Fibroblast of skin of right biceps (primary cell): ENCODE data around the gene GJB2.
"Not testable (repeated sequence)": the region's sequence is repeated elsewhere in the genome, so short reads cannot be mapped to it uniquely, and the experiment has no call there.

Source experiments
- DNase-seq: peaks from one replicate; pipeline ENCODE4 v3.0.0-alpha.2; 2013

Gene GJB2

GRCh38 chr13:20161275-20161950 lies 31.3 kb downstream of the GJB2 start:
- no peak for DNase-seq

GRCh38 chr13:20160306-20161274 lies 32.1 kb downstream of the GJB2 start, which contains the start of gene GJA3:
Gene GJA3, minus strand, starts transcription at chr13:20161052. Its CDS starts 17,764 bp downstream, at chr13:20143288.
- peak; percentile 21 for DNase-seq

GRCh38 chr13:20159646-20160305 lies 33.0 kb downstream of the GJB2 start:
- DNase-seq: no peak

GRCh38 chr13:20157151-20157796 lies 35.5 kb downstream of the GJB2 start:
- no peak for DNase-seq

- no peak for DNase-seq
Measured at GRCh38 chr13:20156702-20157101, 36.0 kb downstream of the GJB2 start.

GRCh38 chr13:20153290-20153689 lies 39.4 kb downstream of the GJB2 start:
- not testable (repeated sequence) for DNase-seq

GRCh38 chr13:20151612-20152011 lies 41.1 kb downstream of the GJB2 start:
- DNase-seq: no peak

- no peak for DNase-seq
Measured at GRCh38 chr13:20151016-20151415, 41.7 kb downstream of the GJB2 start.

GRCh38 chr13:20150561-20150960 lies 42.2 kb downstream of the GJB2 start:
- DNase-seq: no peak

- no peak for DNase-seq
Measured at GRCh38 chr13:20149762-20150161, 43.0 kb downstream of the GJB2 start.

- no peak for DNase-seq
Measured at GRCh38 chr13:20148501-20149183, 44.1 kb downstream of the GJB2 start.

- no peak for DNase-seq
Measured at GRCh38 chr13:20146381-20146780, 46.4 kb downstream of the GJB2 start.

GRCh38 chr13:20145521-20145920 lies 47.2 kb downstream of the GJB2 start:
- DNase-seq: no peak

GRCh38 chr13:20144141-20144850 lies 48.4 kb downstream of the GJB2 start:
- no peak for DNase-seq

- no peak for DNase-seq
Measured at GRCh38 chr13:20142927-20143480, 49.7 kb downstream of the GJB2 start.

- DNase-seq: no peak
Measured at GRCh38 chr13:20142023-20142926, 50.5 kb downstream of the GJB2 start.

GRCh38 chr13:20141238-20142022 lies 51.3 kb downstream of the GJB2 start:
- DNase-seq: no peak

- DNase-seq: no peak
Measured at GRCh38 chr13:20140487-20140886, 52.3 kb downstream of the GJB2 start.

- DNase-seq: no peak
Measured at GRCh38 chr13:20137875-20138274, 54.9 kb downstream of the GJB2 start.
